ENCODE measurements around the gene UBFD1.

GRCh38 chr16:23524886-23525285 lies 32.6 kb upstream of the UBFD1 start:
- TF ChIP-seq CTCF (IDR thresholded peaks at IDR 0.05) = no peak
- TF ChIP-seq POLR2A (IDR thresholded peaks at IDR 0.05) = no peak
